Skeletal muscle tissue (tissue), 4 donors: ENCODE data around the gene FNDC8. TPM values are rescaled to one million over a fixed set of nuclear protein-coding genes. Genes with fewer than 3 reads are reported as not detected.

Experiments used
- H3K27ac ChIP-seq: one replicate; pipeline ENCODE4 v1.7.0; 2013; ENCODE audit warnings: mild to moderate bottlenecking, low read depth, low read length, inconsistent platforms
- H3K27me3 ChIP-seq, 3 donors: one replicate each; pipeline ENCODE4 v1.7.0; 2013; ENCODE audit warnings: low read length in 3 of 3; ENCODE audit not compliant: control insufficient read depth in 3 of 3, insufficient read depth in 3 of 3
- H3K36me3 ChIP-seq, 3 donors: one replicate each; pipeline ENCODE4 v1.7.0; 2013; ENCODE audit warnings: low read length in 3 of 3; ENCODE audit not compliant: control insufficient read depth in 3 of 3, insufficient read depth in 3 of 3
- H3K4me1 ChIP-seq, 3 donors: one replicate each; pipeline ENCODE4 v1.7.0; 2013; ENCODE audit warnings: low read length in 3 of 3, mild to moderate bottlenecking in 3 of 3; ENCODE audit not compliant: control insufficient read depth in 3 of 3, insufficient read depth in 3 of 3
- H3K4me3 ChIP-seq, 3 donors: one replicate each; pipeline ENCODE4 v1.7.0; 2013; ENCODE audit warnings: low read length in 3 of 3
- H3K9ac ChIP-seq, 3 donors: one replicate each; pipeline ENCODE4 v1.7.0; 2013; ENCODE audit warnings: low read length in 3 of 3, mild to moderate bottlenecking in 3 of 3, moderate library complexity in 2 of 3, low read depth in 1 of 3
- H3K9me3 ChIP-seq, 3 donors: one replicate each; pipeline ENCODE4 v1.7.0; 2013; ENCODE audit warnings: low read length in 3 of 3; ENCODE audit not compliant: control insufficient read depth in 3 of 3
- total RNA-seq: library from RNA; depleted of rRNA; stranded (reverse); fragments of >200 nt; gene quantifications from one replicate; pipeline ENCODE4 v1.2.3, GENCODE V29; 2014
- donor health status: Osteomylitis.

The FNDC8 gene
- not detected for total RNA-seq

DNA sequence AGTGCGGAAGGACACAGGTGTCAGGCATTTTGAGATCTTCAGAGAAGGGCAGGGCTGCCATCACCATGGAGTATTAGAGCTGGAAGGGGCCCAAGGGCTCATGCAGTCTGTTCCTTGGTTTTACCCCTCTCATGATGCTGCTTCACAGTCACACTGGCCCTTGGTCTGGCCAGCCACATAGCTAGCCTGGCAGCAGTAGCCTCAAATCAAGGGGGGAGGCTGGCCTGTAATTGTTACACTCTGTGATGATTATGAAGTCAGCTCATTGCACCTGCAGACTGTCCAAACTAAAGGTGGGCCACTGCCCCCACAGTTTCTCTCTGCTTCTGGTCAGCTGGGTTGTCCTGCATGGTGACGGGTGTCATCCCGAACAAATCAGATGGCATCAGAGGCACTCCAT lies at the start of gene FNDC8:
Gene FNDC8, plus strand, starts transcription at position 301 of the 400 bp plus-strand sequence. Its CDS starts 79 bp downstream, at position 380.
- Histone ChIP-seq H3K27ac (no peak within 1 kb of the TSS), H3K4me1 (peaks cover 11 to 14% (median 13%) of the 10 kb centered on the region in 3 donors), H3K4me3 (no peak within 1 kb of the TSS), H3K36me3 (peaks cover 0 to 3% (median 0%) of the 10 kb centered on the region in 3 donors), H3K9me3 (no peaks in the 10 kb centered on the region), H3K9ac (no peak within 1 kb of the TSS), H3K27me3 (no peaks in the 10 kb centered on the region)

DNA sequence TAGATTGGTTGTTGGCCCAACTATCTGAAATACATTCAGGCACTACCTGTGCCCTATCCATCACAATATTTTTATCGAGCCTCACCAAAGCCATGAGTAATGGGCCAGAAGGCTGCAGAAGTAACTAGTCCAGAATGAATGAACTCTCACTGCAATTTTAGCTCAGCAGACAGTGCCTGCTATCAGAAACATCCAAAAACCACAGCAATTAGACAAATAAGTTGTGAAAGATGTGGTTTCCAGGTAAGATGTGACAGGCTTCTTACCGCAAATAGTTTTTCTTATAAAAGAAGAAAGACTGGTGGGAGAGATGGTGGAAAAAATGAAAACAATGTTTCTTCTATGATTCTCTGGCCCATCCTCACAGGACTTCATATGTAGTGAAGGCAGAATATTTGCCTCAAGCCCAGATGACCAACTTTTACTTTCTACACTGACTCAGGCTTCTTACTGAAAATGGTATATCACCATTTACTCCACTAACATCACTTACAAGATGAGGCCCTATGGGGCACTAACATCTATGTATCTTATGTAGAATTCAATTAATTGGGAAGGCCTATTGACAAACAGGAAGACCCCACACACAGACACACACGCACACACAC lies 48.1 kb upstream of the FNDC8 start:
- Histone ChIP-seq H3K36me3 (no peaks in the 10 kb centered on the region), H3K9me3 (no peaks in the 10 kb centered on the region), H3K27me3 (no peaks in the 10 kb centered on the region), H3K4me3 (no peak overlapping the region), H3K9ac (no peak overlapping the region), H3K4me1 (no peaks in the 10 kb centered on the region), H3K27ac (no peak overlapping the region)

DNA sequence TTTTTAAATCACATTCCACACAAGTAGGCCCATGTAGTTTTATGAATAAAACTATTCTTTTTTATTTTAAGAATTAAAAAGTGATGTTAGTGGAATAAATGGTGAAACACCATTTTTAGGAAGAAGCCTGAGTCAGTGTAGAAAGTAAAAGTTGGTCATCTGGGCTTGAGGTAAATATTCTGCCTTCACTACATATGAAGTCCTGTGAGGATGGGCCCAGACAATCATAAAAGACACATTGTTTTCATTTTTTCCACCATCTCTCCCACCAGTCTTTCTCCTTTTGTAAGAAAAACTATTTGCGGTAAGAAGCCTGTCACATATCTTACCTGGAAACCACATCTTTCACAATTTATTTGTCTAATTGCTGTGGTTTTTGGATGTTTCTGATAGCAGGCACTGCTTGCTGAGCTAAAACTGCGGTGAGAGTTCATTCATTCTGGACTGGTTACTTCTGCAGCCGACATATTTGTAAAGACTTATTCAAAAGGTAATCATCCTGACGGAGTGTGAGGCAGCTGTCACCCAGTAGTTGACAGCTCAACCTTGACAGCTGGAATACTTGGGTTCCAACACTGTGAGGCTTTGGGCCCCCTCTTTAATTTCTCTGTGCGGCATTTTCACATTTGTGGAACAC lies 47.3 kb upstream of the FNDC8 start:
- H3K4me1 ChIP-seq, result no peaks in the 10 kb centered on the region
- no peaks in the 10 kb centered on the region for H3K36me3 ChIP-seq
- no peak overlapping the region for H3K4me3 ChIP-seq
- H3K9ac ChIP-seq, result no peak overlapping the region
- no peak overlapping the region for H3K27ac ChIP-seq
- no peaks in the 10 kb centered on the region for H3K9me3 ChIP-seq
- H3K27me3 ChIP-seq, result no peaks in the 10 kb centered on the region

DNA sequence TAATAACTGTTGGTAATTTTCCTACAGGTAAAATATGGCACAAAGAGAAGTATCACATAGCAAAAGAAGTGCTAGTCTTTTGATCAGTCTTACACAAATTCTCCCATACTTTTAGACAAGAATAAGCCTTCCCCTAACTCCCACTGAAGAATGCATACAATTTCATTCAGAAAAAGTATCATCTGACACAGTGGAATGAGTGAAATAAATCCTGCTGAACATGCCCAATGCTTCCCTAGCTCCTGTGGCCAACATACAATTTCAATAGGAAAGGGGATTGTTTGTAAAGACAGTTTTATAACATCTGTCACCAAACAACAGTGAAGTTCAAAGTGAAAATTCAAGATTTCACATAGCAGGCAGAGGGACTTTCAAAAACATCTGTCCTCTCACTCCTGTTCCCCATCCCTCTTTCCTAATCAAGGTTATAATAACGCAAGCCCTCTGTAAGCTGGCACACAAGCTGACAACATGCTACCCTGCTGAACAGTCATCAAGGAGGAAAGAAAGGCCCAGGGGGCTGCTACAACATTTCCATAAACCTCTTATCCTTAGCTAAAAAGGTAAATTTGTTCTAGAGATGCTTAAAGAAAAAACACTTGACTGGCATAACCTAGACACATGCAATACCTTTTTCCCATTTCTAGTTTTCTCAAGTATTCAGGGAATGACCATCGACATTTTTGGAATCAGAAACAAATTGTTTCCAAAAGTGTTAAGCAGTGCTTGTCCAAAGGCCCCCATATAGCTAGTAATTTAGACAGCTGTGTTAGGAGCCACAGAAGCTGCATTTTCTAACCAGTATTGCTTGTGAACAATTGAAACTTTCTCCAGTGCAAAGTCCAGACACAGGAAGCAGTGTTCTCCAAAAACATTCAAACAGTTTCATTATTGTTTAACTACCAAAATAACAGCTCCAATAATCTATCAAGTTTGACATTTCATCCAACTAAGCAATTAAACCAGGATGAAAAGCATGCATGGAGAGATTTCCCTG lies 46.4 kb upstream of the FNDC8 start:
- no peaks in the 10 kb centered on the region for H3K27me3 ChIP-seq
- no peaks in the 10 kb centered on the region for H3K9me3 ChIP-seq
- H3K27ac ChIP-seq, result no peak overlapping the region
- H3K4me1 ChIP-seq, result no peaks in the 10 kb centered on the region
- no peak overlapping the region for H3K4me3 ChIP-seq
- H3K36me3 ChIP-seq, result no peaks in the 10 kb centered on the region
- H3K9ac ChIP-seq, result no peak overlapping the region

DNA sequence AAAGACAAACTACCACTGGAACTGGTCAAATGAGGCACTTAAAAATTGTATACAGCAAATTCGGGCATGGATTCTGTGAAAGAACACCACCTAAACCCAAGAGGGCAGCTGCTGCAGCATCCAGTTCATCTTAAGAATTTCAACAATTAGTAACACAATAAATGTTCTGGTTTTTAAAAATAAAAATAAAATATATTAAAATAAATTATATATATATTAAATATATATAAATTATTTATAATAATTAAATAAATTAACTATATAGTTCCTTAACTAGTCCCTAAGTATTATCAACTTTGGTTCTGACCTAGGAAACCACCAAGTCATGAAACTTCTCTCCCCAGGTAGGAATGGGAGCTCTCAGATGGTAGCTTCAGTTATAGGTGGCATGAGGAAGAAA lies 44.5 kb upstream of the FNDC8 start:
- no peaks in the 10 kb centered on the region for H3K36me3 ChIP-seq
- H3K9me3 ChIP-seq, result no peaks in the 10 kb centered on the region
- no peak overlapping the region for H3K4me3 ChIP-seq
- no peak overlapping the region for H3K27ac ChIP-seq
- no peak overlapping the region for H3K9ac ChIP-seq
- H3K27me3 ChIP-seq, result no peaks in the 10 kb centered on the region
- H3K4me1 ChIP-seq, result no peaks in the 10 kb centered on the region

DNA sequence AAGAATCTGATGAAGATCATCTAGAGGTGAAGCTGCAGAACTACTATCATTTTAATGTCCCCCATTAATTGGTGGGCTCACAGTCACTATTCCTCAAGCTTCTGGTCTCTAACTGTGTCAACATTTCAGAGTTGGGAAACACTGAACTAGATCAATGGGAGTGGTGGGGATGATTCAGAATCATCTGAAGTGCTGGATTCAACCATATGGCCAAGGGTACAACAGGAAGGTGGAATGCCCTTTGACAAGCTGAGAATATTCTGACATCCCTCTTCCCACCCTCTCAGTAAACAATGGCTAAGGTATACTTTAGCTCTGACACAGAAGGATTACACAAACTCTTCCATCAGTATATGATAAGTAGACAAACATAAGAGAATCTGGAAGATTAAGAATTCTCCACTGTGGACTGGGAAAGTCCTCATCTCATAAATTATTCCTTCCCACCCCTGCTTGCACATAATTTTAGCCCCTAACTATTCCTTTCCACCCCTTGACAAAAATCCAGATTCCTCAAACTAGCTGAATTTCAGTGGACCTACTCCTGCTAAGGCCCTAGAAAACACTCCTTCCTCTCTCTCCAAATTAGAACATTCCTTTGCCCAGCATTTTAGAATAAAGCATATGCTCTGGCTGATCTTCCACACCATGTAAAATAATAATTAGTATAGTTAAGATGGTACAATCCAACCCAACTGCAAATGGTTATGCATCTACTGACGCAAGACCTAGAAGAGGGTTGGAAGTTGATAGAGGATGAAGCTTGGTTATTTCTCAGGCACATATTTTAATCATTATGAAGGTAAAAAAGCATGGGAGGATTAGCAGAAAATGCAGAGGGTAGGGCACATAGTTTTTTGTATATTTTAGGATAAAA lies 41.6 kb upstream of the FNDC8 start:
- Histone ChIP-seq H3K9me3 (no peaks in the 10 kb centered on the region), H3K4me3 (no peak overlapping the region), H3K9ac (no peak overlapping the region), H3K36me3 (no peaks in the 10 kb centered on the region), H3K27me3 (no peaks in the 10 kb centered on the region), H3K27ac (no peak overlapping the region), H3K4me1 (no peaks in the 10 kb centered on the region)

DNA sequence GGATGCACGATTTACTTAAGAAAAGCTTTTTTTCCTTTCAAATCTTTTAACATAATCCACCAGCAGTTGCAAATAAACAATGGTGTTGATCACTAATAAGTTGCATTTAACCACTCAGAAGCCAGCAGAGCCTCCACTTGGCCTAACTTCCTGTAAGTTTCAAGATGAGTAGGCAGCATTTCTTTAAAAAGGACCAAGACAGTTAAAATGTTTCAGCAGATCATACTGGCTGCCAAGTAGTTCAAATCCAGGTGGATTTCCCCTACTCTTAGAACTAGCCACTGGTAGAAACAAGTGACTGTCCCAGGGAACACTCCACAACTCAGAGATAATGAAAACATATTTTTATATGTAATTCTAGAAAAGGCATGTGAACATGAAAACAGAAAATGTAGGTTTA lies 40.9 kb upstream of the FNDC8 start:
- no peak overlapping the region for H3K9ac ChIP-seq
- no peaks in the 10 kb centered on the region for H3K4me1 ChIP-seq
- no peaks in the 10 kb centered on the region for H3K27me3 ChIP-seq
- H3K27ac ChIP-seq, result no peak overlapping the region
- H3K4me3 ChIP-seq, result no peak overlapping the region
- no peaks in the 10 kb centered on the region for H3K9me3 ChIP-seq
- H3K36me3 ChIP-seq, result no peaks in the 10 kb centered on the region

DNA sequence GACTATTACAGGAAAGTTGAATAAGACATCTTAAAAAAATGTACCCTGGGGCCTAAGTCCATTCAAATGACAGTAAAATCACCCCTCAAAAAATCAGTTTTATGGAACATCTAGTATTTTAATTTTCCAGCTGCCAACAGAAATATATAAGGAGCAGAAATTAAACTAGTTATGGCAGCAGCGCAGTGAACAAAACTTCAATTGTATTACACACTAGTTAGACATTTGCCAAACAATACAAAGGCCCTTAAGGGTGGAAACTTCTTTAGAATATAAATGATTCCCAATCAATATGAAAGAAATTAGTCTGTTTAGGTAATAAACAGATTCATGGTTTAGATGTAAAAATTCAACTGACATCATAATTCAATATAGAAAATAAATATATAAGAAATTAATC lies 39.8 kb upstream of the FNDC8 start:
- Histone ChIP-seq H3K9me3 (no peaks in the 10 kb centered on the region), H3K4me1 (no peaks in the 10 kb centered on the region), H3K27me3 (no peaks in the 10 kb centered on the region), H3K4me3 (no peak overlapping the region), H3K9ac (no peak overlapping the region), H3K36me3 (no peaks in the 10 kb centered on the region), H3K27ac (no peak overlapping the region)

DNA sequence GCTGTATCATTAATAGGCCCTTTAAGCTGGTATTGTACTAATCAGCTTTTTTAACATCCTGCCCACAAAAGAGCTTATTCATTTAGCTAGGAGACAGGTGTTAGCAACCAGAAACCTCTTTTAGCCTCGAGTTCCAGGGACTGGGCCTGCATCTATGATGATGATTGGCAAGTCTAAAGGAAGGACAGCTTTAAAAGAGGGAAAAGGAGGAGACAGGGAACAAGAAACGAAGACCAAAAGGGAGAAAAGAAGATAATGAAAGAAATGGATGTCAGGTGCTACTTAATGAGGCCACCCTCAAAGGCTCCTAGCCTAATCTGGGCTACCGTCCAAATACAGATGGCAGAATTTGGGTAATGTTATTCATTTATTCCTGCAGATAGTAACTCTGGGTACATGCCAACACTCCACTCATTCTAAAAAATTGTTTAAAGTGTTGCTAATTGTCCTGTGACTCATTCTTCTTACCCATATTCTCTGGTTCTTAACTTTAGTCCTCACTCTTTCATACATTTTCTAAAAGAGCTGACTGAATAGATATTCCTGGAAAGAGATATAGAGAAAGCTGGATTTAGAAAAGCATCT lies 39.2 kb upstream of the FNDC8 start:
- Histone ChIP-seq H3K9ac (no peak overlapping the region), H3K27ac (no peak overlapping the region), H3K4me3 (no peak overlapping the region), H3K4me1 (peaks cover 0 to 4% (median 0%) of the 10 kb centered on the region in 3 donors), H3K36me3 (no peaks in the 10 kb centered on the region), H3K9me3 (no peaks in the 10 kb centered on the region), H3K27me3 (no peaks in the 10 kb centered on the region)
